ENCODE measurements around the gene IFT27. TPM values are rescaled to one million over a fixed set of nuclear protein-coding genes. Genes with fewer than 3 reads are reported as not detected.

The IFT27 gene
- total and polyA plus RNA-seq, 2 experiments from 2014 or later, result 28.5 to 63.5 TPM

- peaks cover 27% of the 10 kb centered on the region for H3K4me1 Mint-ChIP-seq
- H3K4me3 Mint-ChIP-seq, result no peak overlapping the region; the same call in 2 of the 3 replicates
- no peak for ATAC-seq
- Histone ChIP-seq H2AFZ (no peak overlapping the region), H3K27ac (ENCODE audit: low read depth) (no peak overlapping the region), H3K9me2 (ENCODE audit: insufficient read depth) (no peaks in the 10 kb centered on the region), H4K20me1 (replicated peaks; ENCODE audit: insufficient read depth) (no peaks in the 10 kb centered on the region), H3K4me2 (no peak overlapping the region), H3K27me3 (ENCODE audit: insufficient read depth) (no peaks in the 10 kb centered on the region), H3K36me3 (ENCODE audit: insufficient read depth) (no peaks in the 10 kb centered on the region), H3K4me3 (no peak overlapping the region), H3F3A (replicated peaks; ENCODE audit: low read depth) (no peaks in the 10 kb centered on the region), H3K4me1 (ENCODE audit: insufficient read depth) (peaks cover 7% of the 10 kb centered on the region), H3K79me2 (replicated peaks; ENCODE audit: insufficient read depth) (peaks cover 3% of the 10 kb centered on the region; the same call in 1 of the 2 replicates)
- H3K36me3 Mint-ChIP-seq (ENCODE audit: low read depth), result peaks cover 9% of the 10 kb centered on the region
- DNase-seq (ENCODE audit: low spot score), result no peak
- peaks cover 2% of the 10 kb centered on the region; the same call in 2 of the 3 replicates for H3K9me3 Mint-ChIP-seq
- H3K27ac Mint-ChIP-seq, result 0 out of 2 replicates have a peak overlapping the region, but pooled peaks have one; percentile 11
- TF ChIP-seq ZNF462 (CRISPR knock-in tag; IDR thresholded peaks at IDR 0.05), result no peak
- TF ChIP-seq JUNB (IDR thresholded peaks at IDR 0.05; ENCODE audit: unreplicated experiment), result no peak
- no peak for TF ChIP-seq ETS1 (IDR thresholded peaks at IDR 0.05)
- no peak for TF ChIP-seq POLR2AphosphoS5 (IDR thresholded peaks at IDR 0.05; ENCODE audit: low read depth)
- TF ChIP-seq EZH2 (IDR thresholded peaks at IDR 0.05; ENCODE audit: low read depth, unreplicated experiment), result no peak
- TF ChIP-seq CREB1 (CRISPR knock-in tag; IDR thresholded peaks at IDR 0.05; ENCODE audit: low read depth), result no peak
- no peak for TF ChIP-seq CTCF (conservative IDR thresholded peaks at IDR 0.05; ENCODE audit: low read depth in 2 of 2)
- no peak for TF ChIP-seq STAT1 (IDR thresholded peaks at IDR 0.05; ENCODE audit: unreplicated experiment)
- TF ChIP-seq ZNF114 (CRISPR knock-in tag; IDR thresholded peaks at IDR 0.05), result no peak
- TF ChIP-seq EZH2phosphoT487 (IDR thresholded peaks at IDR 0.05; ENCODE audit: unreplicated experiment), result no peak
- TF ChIP-seq NANOG (IDR thresholded peaks at IDR 0.05; ENCODE audit: borderline replicate concordance), result no peak
- no peak for TF ChIP-seq REST (IDR thresholded peaks at IDR 0.05; ENCODE audit: unreplicated experiment)
- TF ChIP-seq ZNF331 (CRISPR knock-in tag; IDR thresholded peaks at IDR 0.05; ENCODE audit: low read depth), result no peak
- peaks cover 13% of the 10 kb centered on the region for H3K27me3 Mint-ChIP-seq (ENCODE audit: insufficient read depth, low read depth, poor library complexity)
Measured at GRCh38 chr22:36771356-36772063, 4.4 kb downstream of the IFT27 start.

Measured in GM23338 (cell line).